Testis (tissue), 2 donors: ENCODE results near the gene PIGM.

Source experiments
- POLR2A ChIP-seq: fragments of 450-650 bp; IDR thresholded peaks from one replicate; pipeline ENCODE4 v1.6.1; 2017; ENCODE audit warnings: antibody characterized with exemption, mild to moderate bottlenecking, moderate library complexity
- TF ChIP-seq, protein P1 (sequence below), 3 experiments: fragments of 450-650 bp in 2 of 3; fragments of 200-600 bp in 1 of 3; sonication (generic) in 1 of 3; IDR thresholded peaks; one replicate each; pipeline ENCODE4 v1.5.1; 2016 to 2019; ENCODE audit warnings: antibody characterized with exemption in 3 of 3, mild to moderate bottlenecking in 2 of 3, moderate library complexity in 1 of 3

DNA sequence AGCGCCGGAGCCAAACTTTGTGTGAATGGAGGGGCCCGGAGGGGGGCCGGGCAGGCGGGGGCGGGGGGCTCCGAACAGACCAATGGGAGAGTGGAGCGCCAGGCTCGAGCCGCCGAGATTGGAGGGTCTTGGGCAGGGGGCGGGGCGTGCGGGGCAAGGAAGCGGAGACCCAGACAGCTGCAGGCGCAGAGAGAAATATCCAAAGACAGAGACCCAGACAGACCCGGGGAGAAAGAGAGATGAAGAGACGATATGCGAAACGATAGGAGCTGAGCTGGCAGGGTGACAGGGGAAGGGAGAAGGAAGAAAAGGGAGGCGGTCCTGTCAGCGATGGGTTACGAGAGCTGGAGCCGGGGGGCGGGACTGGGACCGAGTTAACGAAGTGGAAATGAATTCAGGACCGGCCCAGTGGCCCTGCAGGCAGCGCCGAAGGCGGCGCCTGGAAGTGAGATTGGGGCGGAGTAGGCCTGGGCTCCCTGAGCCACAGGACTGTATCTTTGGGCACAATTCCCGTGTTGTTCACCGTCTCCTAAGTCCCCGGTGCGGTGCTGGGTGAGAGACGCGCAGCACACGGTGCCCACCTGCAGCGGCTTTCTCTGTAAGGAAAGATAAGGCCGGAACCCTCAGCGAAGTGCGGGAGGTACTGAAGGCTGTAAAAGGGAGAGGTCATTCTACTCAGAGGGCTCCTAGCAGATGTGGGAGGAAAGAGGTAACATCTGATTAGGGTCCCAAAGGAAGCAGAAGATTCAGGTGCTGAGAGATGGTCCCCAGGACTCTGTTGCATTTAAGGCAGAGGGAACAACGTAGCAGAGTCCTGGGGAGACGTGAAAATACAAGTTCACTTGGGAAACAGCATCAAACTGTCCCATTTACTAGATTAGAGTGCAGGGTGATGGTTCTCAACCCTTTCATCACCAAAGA, 38.7 kb upstream of the PIGM start:
- TF ChIP-seq, protein P1, sequence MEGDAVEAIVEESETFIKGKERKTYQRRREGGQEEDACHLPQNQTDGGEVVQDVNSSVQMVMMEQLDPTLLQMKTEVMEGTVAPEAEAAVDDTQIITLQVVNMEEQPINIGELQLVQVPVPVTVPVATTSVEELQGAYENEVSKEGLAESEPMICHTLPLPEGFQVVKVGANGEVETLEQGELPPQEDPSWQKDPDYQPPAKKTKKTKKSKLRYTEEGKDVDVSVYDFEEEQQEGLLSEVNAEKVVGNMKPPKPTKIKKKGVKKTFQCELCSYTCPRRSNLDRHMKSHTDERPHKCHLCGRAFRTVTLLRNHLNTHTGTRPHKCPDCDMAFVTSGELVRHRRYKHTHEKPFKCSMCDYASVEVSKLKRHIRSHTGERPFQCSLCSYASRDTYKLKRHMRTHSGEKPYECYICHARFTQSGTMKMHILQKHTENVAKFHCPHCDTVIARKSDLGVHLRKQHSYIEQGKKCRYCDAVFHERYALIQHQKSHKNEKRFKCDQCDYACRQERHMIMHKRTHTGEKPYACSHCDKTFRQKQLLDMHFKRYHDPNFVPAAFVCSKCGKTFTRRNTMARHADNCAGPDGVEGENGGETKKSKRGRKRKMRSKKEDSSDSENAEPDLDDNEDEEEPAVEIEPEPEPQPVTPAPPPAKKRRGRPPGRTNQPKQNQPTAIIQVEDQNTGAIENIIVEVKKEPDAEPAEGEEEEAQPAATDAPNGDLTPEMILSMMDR (IDR thresholded peaks at IDR 0.05), result no peak
- TF ChIP-seq POLR2A, result no peak
